GM19239 (cell line): ENCODE data around the gene TENM4.
A peak's percentile ranks its signal among the peaks of the same experiment; 100 is the strongest.

Experiments
- DNase-seq: peaks from one replicate; pipeline ENCODE4 v3.0.0; 2011; ENCODE audit warnings: low spot score; ENCODE audit not compliant: insufficient read length
- FAIRE-seq: peaks from 2 replicates; lab custom pipeline; 2011; peaks lifted over from hg19 to GRCh38; lab: Jason Lieb, UNC

Gene TENM4

DNA sequence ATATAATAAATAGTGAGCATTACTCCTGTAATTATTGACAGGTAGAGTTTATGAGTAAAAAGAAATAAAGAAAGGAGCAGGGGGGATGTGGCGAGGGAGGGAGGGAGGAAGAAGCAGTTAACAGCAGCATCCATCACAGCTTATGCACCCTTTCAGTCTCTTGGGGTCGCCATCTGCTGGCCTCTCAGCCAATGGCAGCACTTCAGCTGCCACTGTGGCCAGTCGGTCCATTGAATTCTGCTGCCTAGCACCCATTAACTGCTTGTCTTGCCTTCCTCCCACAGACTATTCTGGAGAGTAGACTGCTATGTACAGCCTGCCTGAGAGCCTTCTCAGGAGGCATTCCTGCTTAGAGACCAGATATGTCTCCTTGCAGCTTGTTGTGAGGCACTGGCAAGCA lies 388.3 kb downstream of the TENM4 start:
- FAIRE-seq (no peak), DNase-seq (no peak)

GRCh38 chr11:79050786-79051185 lies 390.0 kb downstream of the TENM4 start:
- FAIRE-seq: no peak
- no peak for DNase-seq

- no peak for DNase-seq
These were observed 391.1 kb downstream of the TENM4 start for GRCh38 chr11:79049741-79050179.

DNA sequence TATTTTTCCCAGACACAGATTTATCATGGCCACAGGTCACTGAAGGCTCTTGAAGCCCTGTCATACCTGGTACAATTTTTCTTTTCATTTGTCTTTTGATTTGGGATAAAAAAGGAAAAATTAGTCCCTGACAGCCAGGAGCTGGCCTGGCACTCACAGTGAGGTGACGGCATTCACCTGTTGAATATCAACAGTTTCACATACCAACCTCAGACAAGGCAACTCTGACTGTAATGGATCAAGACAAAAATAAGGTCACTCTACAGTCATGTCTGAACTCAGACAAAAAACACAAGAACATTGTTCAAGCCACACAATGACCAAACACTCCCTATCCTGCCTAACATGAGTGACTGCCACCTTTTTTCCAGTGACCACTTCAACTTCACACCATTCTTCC lies 392.9 kb downstream of the TENM4 start:
- DNase-seq (no peak), FAIRE-seq (no peak)

More at GRCh38 chr11:79049741-79050179, 391.1 kb downstream of the TENM4 start:
- FAIRE-seq: no peak

DNA sequence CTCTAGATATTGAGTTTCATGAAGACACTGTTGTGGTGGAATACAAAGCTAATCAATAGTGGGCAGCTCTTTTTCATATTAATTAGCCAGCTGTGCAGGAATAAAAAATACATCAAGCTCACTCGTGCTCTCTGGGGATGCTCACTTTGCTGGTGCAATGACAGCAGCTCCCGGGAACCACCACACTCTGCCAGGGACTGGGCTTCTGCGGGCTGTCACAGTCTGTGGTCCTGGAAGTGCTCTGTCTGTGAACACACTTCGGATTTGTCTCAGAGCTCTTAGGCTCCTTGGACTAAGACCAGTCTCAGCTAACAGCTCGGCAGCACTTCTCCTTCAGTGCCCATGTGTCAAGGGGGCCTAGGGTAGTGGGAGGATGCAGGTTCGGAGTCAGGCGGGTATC lies 393.5 kb downstream of the TENM4 start:
- no peak for FAIRE-seq
- no peak for DNase-seq

DNA sequence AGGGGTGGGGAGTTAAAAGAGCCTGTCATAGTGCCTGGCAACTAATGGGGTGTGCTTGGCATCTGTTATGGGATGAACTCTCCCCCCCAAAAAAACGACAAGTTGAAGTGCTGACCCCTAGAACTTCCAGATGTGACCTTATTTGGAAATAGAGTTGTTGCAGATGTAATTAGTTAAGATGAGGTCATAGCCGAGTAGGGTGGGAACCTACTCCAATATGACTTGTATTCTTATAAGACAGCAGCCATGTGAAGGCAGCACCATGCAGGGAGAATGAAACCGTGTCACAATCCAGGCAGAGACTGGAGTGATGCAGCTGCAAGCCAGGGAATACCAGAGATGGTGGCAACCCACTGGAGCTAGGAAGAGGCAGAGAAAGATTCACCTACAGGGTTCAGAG lies 394.5 kb downstream of the TENM4 start:
- no peak for FAIRE-seq
- DNase-seq: no peak

- DNase-seq: no peak
- FAIRE-seq: no peak
These were observed 395.0 kb downstream of the TENM4 start for GRCh38 chr11:79045800-79046304.

DNA sequence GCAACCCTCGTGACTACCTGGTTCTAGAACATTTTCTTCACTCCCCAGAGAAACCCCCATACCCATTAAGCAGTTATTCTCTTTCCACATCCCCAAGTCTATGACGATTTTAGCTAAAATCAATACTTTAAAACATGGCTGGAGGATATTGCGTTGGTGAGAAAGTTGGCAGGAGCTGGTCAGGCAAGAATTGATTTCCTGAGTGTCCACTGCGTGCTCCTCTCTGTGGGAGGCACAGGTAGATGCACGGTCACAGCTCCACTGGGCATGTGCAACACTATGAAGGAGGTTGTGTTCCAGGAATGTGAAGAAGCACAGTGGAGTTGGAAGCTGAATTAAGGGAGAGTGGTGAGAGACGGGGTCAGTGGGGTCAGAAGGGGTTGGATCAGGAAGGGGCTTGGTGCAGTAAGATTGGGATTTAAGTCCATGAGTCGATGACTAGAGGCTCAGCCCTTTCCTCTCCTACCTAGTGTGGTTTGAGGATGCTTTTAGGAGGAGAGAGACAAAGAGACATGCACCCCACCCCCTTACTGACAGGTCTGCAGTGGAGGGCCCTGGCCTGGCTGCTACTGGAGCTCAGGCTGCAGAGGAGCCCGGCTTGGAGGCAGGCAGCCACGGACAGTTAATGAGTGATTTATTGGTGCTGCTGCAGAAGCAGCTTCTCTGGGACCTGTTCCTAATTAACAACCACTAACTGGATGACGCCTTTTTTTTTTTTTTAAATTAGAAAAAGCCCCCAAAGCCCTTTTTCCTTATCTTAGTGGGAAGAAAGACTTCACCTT lies 395.6 kb downstream of the TENM4 start:
- no peak for FAIRE-seq

GRCh38 chr11:79044201-79044600 lies 396.6 kb downstream of the TENM4 start:
- FAIRE-seq (no peak), DNase-seq (no peak)

More for the DNA sequence above, 395.6 kb downstream of the TENM4 start:
- no peak for DNase-seq

DNA sequence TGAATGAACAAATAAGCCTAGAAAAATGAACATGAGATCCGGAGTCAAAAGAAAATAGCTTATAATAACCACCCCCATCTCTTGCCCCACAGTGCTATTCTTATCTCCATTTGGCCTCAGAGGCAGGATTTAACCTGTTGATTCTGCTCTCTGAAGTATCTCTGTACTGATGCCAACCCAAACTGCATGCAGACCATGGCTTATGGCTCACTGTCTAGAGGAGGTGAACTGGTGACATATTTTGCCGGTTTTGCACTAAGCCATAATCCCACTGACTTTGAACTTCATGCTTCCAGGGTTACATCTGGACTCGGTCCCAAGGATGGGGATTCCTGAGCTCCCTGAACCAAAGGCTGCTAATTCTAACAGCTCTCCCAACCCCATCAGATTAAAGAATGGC lies 397.1 kb downstream of the TENM4 start:
- FAIRE-seq: no peak
- DNase-seq: no peak

DNA sequence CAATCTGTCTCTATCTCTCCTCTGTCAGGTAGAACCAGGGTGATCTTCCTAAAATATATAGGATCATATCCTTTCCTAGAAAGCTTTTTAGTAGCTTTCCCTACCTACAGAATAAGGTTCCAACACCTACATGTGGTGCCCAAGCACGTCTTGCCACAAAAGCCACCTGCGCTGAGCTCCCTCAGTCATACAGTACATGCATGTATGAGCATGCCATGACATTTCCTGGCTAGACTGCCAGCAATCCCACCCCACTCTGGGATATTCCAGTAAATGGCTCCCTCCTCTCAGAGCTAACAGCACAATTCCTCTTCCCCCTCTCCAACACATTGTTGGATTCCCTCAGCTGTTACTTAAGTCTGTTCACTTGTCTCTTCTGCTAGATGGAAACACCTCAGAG lies 398.0 kb downstream of the TENM4 start:
- FAIRE-seq (no peak), DNase-seq (no peak)

DNA sequence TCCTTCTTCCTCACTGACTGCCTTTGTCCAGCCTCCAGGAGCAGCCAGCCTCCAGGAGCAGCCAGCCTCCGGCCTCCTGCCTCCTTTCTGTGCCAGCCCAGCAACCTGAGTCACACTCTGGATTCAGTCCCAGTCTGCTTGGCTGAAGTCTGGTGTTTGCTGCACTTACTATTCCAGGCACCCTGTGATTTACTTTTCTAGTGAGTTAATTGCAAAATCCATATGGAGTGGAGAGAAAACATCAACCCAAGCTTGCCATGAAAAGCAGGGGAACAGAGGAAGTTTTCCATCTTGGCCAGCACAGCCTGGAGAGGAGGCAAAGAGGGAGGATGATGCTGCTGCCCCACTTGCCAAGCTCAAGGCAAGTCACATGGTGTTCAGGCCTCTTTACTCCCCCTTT lies 400.5 kb downstream of the TENM4 start:
- no peak for DNase-seq

GRCh38 chr11:79039122-79039521 lies 401.7 kb downstream of the TENM4 start:
- DNase-seq (no peak), FAIRE-seq (no peak)

More for the DNA sequence above, 400.5 kb downstream of the TENM4 start:
- FAIRE-seq: no peak

DNA sequence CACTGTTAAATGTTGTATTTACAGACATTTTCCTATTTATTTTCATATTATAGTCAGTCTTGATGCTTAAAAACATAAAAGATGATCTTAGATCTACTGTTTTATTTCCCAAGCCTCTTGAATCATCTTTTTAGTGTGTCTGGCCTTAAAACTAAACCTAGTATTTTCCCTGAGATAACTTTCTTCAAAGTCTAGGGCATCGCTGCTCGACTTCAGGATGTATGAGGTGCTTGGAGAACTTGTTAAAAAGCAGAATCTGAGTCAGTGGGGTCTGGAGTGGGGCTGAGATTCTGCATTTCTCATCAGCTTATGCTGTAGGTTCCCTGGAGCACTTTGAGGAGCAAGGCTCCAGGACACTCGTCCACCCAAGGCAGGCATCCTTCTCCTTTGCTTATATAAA lies 404.9 kb downstream of the TENM4 start:
- FAIRE-seq (no peak), DNase-seq (no peak)

DNA sequence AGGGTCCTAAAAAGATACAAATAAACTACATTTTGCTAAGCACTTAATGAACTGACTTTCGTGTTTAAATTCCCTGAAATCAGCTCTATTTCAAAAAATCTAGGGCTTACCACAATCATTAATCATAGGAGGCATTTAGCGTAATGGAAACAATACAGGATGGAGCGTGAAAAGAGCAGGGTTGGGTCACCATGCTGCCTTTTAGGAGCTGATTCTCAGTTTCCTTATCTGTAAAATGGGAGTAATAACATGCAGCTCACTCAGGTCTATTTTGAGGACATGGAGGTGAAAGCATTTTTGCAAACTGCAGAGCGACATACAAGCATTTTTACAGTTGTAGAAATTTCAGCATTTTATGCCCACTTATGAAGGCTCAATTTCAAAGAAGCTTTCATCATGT lies 407.0 kb downstream of the TENM4 start:
- FAIRE-seq: no peak

DNA sequence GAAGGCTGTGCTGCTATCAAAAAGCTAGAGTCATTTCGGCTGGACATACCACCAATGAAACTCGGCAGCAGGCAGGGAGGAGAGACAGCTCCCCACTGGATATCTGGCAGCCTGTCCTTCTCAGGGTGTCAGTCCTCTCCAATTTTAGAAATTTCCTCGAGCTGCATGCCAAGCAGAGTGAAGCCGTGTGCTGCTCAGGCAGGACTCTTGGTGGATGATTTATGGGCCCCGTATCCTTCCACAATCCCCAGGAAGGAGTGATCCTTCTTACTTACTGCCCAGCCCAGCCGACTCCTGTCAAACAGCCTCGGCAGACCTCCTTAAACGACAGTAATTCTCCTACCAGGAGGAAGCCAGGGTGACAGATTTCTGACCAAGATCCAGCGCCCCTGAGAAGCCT lies 410.4 kb downstream of the TENM4 start:
- no peak for FAIRE-seq
- DNase-seq: no peak

More for the DNA sequence above, 407.0 kb downstream of the TENM4 start:
- DNase-seq: no peak

DNA sequence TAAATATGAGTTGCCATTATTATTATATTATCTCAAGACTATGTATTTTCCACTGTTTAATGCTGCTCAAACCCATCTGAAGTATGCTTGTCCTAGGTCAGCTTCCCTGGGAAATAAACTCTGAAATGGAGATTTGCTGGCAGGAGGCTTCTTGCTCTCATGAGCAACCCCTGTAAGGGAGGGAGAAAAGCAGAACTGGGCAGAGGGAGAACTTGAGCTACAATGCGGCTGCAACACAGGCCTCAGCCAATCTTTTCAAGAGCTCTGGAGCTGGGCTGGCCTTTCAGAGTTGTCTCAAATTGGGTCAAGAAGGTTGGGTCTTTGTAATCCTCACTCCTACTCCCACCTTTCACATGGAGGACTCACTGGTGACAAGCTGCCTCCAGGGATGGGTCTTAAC lies 412.6 kb downstream of the TENM4 start:
- no peak for DNase-seq
- FAIRE-seq: no peak

- DNase-seq (peak; percentile 20), FAIRE-seq (peak; percentile 86)
These were observed 413.9 kb downstream of the TENM4 start for GRCh38 chr11:79026803-79027445.

- DNase-seq (no peak), FAIRE-seq (no peak)
These were observed 415.2 kb downstream of the TENM4 start for GRCh38 chr11:79025622-79026021.

GRCh38 chr11:79025097-79025496 lies 415.7 kb downstream of the TENM4 start:
- no peak for FAIRE-seq

GRCh38 chr11:79022265-79022664 lies 418.6 kb downstream of the TENM4 start:
- FAIRE-seq: no peak
- no peak for DNase-seq

More at GRCh38 chr11:79025097-79025496, 415.7 kb downstream of the TENM4 start:
- no peak for DNase-seq
